HG02852 (cell line): ENCODE results near the gene AMOTL2.

Experiments used
- ATAC-seq: cut with Tn5 transposase; IDR thresholded peaks from one replicate; pipeline ENCODE4 v1.9.1; 2021; ENCODE audit warnings: mild to moderate bottlenecking, moderate library complexity; ENCODE audit not compliant: unreplicated experiment

AMOTL2 gene

DNA sequence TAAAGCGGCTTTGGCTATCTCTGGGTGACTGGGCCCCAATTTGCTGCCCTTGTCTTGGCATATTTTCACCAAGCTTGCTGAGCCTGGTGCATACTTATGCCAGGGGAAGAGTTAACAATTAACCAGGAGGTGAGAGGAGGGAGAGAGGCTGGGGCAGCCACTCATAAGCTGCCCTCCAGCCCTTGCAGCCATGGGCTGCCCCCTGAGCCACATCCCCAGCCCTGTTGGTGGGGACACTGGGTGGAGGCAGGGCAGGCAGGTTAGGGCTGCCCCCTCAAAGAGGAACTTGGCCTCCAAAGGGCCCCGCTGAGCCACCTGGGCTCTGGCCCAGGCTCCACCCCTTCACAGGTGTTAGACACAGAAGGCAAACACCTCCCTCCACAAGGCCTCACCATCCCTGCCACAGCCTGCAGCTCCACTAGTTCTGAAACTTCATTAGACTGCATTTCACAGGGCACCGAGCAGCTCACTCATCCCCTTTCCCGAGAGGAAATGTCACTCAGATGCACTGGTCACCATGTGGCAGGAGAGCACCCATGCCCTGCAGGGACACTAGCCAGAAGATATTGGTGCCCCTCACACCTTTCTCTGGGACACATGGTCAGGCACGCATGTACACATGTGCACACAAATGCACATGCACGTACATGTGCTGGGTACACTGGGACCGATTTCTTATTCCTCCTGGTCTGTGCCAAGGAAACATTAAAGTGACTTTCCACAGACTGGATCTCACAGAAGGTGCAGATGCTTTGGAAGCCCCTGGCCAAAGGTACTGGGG is 20.2 kb downstream of the AMOTL2 start:
- ATAC-seq, result no peak

DNA sequence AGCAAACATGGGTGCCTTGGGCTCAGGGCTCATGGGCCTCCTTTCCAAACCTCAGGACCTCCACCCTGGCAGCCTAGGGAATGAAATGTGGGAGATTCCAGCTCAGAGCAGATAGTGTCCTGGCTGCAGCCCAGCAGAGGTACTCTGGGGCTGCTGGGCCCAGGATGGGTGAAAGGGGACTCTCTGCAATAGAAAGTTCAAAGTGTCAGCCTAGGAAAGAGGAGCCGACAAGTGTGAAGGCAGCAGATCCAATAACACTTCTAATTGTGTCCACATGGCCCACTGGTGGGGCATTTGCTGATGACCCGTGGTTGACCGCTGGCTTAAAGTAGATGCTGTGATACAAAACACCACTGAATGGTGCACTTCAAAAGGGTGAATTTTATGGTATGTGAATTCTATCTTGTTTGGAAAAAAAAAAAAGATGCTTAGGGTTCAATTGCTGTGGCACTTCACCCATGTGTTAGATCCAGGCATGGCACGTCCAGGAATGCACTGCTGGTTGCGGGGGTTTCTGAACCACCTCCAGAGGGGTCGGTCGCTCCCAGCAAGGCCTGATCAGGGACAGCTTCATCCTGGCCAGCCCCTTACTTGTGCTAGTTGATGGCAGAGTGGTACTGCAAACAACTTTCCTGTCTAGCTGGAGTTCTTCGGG is 20.9 kb downstream of the AMOTL2 start:
- ATAC-seq, result no peak

DNA sequence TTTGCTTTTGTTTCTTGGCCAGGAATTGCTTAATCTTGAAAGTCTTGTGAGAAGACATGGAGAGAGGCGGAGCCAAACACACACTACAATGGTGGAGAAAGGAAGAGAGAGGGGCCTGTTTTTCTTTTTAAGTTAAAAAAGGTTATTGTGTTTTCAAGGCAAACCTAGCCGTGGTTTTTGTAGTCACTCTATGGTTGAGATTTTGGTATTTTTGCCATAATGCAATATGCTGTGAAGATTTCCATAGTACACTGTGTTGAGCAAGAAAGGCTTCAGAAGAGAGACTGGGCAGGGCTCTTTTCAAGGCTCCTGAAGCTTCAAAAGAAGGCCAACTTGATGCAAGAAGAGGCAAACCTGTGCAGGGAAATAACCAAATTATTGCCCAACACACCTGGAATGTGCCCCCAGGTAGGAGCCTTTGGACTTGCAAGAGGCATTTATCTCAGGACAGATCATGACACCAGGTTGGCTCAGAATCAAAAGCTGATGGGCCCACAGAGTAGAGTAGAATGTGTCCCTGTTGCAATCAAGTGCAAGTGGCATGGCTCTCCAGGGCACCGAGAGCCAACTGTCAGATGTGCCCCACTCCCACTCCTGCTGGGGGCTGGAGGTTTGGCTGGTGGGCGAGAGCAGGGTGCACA is 22.1 kb downstream of the AMOTL2 start:
- no peak for ATAC-seq

DNA sequence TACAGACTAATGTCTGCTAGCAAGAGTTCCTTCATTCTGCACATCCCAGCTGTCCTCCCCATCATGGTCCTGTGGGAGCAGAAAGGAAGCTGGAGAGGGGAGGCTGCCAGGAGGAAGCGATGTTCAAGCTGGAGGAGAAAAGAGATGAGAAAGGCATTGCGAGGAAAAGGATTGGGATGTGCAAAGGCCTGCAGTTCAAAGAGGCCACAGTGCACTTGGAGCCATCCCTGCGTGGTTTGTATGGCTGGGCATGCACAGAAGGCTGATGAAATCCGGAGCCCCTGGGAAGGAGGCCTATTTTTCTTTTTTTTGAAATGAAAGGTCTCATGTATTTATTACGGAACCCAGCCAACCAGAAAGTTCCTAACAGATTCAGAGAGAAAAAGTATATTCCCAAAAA is 22.8 kb downstream of the AMOTL2 start:
- no peak for ATAC-seq

DNA sequence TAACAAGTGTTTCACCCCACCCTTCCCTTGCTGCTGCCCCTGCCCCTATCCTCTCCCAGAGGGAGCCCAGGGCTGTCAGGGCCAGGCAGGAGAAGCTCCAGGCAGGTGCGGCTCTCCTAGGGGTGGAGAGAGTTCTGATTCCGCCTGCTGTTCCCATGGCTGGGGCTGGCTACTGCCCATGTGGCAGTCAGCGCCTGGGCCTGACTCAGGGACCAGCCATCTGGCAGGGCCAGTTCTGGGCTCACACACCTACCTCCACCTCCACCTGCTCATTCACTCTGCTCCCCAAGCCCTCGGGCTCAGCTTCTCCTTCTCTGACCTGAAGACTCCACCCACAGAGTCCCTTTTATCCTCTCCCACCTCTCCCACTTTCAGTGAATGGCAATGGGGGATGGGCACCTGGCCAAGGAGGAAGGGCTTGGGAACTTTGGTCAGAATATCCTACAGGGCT is 23.4 kb downstream of the AMOTL2 start:
- no peak for ATAC-seq

DNA sequence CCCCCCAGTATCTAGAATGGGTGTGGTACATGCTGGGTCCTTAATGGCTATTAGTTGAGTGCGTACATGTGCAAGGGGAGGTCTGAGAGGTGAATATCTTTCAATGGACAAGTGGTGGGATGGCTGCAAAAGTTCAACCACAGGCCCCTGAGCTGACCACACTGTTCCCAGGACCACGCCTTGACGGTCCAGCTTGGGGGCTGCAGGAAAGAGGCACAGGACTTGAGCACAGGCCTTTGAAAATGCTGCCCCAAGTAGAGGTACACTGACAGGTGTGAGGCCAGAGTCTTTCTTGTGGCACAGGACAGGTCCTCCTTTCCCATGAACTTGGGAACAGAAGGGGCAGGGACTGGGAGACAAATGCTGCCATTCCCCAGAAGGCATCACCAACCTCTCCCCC is 24.0 kb downstream of the AMOTL2 start:
- no peak for ATAC-seq

DNA sequence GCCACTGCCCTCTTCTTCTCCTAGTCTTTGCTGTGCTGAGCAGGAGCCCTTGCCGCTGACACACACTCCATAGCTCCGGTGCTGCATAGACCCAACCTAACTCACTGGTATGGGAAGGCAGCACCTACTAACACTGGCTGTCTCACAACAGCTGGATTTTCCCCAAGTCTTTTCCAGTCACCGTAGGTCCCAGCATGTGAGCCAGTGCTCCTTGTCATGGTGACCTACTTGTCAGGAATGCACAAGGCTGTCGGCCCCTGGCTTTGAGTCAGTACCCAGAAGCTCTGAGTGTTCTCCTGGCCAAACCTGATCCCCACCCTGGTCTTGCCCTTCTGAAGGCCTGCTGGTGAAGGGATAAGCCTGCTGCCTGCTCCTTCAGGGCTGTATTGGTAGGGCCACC is 25.7 kb downstream of the AMOTL2 start:
- ATAC-seq, result no peak

DNA sequence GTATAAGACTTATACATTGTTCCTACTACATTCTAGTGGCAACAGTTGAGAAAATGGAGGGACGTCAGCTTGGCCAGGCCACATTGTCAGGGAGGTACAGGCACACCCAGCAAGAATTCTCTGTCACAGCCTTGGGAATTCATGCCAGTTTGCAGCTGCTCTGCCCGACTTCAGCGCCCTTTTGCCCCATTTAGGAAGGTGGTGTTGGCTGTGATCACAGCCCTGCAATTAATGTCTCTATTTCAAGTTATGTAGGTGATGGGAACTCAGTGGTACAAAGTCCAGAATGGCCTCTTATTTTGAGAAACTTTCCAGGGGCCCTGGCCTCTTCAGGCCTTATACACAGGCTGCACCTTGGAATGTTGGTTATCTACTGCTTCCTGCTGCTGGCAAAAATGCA is 26.7 kb downstream of the AMOTL2 start:
- ATAC-seq, result no peak

DNA sequence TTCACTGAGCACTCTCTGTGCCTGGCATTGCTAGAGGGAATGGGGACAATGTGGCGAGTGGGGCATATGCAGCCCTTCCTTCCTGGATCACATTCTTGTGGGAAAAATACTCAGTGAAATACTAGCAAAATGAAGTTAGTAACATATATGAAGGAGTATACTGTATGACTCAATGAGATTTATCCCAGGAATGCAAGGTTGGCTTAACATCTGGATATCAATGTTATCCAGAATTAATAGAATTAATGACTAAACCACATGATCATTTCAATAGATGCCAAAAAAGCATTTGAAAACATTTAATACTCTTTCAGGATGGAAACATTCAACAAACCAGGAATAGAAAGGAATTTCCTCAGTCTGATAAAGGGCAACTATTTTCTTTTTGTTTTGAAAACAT is 27.5 kb downstream of the AMOTL2 start:
- ATAC-seq, result no peak

DNA sequence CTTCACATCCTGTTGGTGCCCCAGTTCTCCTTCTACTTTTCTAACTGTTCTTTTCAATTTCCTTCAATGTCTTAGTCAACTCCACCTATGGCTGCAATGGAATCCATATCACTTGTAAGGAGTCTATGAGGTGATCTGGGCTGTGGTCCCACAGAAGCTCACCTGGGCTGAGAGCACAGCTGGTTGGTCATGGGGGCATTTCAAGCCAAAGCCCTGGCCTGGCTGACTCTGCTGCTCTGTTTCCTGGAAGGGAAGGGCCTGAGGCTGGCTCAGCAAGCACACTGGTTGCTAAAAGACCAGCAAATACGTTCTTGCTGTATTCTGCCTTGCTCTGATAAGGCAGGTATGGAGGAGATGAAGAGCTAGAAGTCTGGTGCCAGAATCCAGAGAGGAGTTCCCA is 29.0 kb downstream of the AMOTL2 start:
- no peak for ATAC-seq

DNA sequence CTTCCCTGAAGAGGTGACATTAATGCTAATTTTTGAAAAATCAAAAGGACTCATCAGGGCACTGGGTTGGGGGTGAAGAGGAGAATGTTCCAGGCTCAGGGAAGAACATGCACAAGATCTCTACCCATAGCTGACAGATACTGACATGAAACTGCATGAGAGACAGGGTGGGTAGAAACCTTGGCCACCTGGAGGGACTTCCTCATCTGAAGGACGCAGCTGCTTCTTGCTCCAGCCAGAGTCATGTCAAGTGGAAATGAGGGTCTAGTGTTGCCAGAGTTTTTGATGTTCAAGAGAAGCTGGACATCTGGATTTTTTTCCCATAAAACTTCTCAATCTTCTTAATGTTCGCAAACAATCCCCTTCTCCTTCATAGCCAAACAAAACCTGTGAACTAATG is 29.7 kb downstream of the AMOTL2 start:
- ATAC-seq, result no peak

DNA sequence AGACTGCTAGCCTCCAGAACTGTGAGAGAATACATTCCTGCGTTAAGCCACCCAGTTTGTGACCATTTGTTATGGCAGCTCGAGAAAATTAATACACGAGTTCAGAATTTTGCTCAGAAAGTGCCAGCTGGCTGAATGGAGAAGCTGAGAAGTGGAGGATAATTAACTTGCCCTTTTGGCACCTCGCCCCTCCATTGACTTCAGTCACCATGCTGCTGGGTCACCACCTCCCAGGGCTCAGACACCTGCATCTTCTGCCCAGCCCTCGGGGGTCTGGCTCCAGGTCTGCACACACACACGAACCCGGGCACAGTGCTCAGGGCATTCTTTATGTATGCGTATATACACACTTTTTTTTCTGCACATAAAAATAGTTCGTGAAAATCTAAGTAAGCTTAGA is 32.0 kb downstream of the AMOTL2 start:
- no peak for ATAC-seq

DNA sequence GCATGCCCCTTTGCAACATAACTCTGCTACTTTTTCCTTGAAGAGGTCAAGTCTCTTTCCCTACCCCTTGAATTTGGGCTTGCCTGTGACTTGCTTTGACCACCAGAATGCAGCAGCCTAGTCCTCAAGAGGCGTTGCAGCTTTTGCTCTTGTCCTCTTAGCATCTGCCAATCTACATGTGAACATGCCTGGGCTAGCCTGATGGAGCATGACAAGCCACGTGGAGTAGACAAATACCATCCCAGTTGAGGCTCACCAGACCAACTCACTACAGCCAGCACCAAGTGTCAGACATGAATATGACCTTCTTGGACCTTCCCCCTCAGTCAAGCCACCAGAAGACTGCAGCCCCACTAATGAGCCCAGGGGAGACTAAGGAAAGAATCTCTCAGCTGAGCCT is 32.9 kb downstream of the AMOTL2 start:
- no peak for ATAC-seq

DNA sequence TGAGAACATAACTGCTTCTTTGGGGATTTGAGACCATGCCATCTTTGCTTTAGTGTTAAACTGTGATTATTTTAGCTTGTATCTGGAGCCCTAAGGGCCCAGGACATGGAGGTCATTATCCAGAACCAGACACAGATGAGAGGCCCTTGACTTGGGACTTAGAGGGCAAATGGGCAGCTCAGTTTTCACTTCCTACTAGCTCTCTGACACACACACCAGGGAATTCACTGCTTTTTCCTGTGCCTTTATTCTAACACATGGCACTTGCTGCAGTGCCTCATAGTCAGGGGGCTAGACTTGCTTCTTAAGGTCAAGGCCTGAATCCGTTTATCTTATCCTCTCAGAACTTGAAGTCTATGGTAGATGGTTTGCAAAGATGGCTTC is 33.3 kb downstream of the AMOTL2 start:
- no peak for ATAC-seq

DNA sequence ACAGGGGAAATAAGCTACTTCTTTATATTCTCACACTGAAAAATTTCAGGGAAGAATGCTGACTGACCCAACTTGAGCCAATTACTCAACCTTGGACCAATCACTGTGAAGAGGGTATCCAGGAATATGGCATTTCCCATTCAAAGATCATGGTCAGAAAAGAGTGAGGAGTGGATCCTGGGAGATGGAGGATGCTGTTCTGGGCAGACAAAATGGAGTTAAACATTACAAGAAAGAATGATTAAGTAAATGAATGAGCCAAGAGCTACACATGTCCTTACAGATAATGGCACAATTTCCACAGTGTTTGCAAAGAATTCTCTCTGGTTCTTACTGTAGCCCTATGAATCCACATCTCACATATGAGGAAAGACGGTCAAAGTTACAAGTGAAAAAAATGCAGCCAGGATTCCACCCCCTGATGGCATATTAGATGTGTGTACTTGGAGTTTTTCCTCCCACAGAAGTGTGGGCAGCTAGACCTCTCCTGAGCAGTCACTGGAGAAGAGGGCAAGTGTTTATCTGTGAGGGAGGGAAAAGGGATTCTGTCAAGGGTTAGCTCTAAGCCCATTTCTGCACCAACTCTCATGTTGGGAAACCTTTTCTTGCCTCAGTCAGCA is 33.8 kb downstream of the AMOTL2 start:
- ATAC-seq, result no peak

DNA sequence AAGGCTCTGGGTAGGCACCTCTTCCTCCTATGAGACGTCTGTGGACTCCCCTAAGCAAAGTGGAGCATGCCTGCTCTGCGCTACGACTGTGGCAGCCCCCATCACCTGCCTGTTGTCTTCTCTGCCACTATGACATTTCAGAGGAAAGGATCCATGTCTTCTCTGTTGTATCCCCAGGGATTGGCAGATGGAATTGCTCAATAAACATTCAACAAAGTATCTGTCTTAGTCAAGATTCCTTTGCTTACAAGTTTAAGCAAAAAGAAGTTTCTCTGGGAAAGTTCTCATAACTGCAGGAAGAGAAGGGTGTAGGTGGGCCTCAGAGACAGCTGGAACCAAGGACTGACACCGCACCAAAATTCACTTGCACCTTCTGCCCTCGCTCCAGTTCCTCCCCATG is 34.3 kb downstream of the AMOTL2 start:
- no peak for ATAC-seq

DNA sequence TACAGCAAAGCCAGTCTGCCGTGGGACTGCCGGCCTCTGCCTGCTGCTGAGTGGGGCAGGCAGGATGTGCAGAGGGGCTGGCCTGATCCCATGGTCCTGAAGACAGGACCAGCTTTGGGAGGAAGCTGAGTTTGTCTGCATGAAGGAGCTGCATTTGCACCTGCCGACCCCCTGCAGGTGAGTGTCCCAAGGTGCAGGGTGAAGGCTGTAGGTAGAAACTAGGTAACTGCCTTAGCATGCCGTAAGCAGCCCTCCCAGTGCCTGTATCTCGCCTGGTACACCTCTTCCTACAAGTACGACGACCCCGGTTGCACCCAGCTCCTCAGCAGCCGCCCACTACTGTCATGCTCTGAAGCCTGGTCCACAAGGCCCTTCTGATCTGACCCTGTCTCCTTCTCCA is 34.9 kb downstream of the AMOTL2 start:
- no peak for ATAC-seq

DNA sequence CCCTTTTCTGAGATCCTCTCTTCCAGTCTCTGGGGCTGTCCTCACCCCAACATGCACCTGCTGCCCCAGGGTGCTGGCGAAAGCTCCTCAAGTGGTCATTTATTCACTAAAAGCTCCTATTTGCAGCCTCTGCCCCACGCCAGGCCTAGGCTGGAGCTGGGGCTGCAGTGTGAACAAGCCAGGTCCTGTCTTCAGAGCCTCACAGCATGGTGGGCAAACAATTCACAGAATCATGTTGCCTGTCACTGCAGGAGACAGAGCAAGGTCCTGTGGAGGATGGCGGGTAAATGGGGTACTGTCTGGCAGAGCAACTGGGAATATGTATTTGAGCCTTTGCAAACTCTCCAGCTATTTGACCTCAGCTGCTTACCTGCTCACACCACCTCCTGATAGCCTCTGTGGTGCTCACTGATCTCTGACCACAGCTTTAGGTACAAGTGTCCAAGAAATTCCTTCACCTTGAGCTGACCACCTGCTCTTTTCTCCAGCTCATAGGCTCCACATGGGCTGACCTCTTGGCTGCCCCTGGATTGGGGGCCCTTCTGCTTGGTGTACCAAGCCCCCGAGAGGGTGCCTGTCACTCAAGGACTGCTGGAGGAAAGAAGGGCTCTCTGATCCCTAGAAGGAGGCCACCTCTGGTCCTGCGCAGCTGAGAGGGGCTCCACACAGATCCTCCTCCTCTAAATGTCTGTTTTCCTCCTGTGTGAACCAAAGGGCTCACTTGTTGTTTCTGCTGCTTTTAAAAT is 35.6 kb downstream of the AMOTL2 start:
- no peak for ATAC-seq

DNA sequence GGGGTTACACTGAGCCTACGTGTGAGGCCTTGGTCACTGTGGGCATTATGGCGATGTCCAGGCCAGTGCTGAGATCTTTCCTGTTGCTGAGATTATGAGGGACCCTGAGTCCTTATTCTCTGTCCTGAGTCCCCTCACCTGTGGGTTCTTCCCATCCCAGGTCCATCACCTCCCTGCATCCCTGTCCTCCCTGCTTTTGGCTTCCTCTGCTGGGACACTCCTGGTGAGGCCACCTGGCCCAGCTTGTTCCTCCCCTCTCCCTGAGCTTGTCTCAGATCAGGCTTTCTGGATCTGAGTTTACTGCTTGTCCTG is 36.1 kb downstream of the AMOTL2 start:
- ATAC-seq, result no peak

DNA sequence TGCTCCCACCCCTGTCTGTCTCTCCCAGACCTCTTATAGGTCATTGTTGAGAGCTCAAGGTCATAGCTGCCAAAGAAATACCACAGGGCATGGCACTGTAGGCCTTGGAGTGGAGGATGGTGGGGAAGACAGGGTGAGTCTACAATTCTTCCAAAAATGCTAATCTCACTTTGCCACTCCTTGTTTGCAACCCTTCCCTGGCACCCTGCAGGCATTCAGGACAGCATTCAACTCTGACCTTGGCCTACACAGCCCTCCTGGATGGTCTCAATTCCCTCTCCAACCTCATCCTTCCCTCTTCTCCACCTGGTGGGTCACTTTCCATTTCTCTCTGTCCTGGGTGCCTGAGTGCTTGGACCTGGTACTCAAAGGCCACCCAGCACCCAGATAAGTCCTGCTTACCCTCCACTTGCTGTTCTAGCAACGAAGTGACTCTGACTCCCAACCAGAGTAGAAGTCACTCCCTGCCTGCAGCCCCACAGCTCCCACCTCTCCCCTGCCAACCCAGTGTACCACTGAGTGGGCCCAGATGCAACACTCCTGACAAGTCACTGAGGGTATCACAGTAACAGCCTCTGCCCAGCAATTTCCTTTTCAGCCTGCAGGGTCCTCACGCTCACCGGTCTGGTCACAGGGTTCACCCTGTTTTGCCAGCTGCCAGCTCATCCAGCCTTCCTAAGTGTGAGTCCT is 36.6 kb downstream of the AMOTL2 start:
- ATAC-seq, result no peak

DNA sequence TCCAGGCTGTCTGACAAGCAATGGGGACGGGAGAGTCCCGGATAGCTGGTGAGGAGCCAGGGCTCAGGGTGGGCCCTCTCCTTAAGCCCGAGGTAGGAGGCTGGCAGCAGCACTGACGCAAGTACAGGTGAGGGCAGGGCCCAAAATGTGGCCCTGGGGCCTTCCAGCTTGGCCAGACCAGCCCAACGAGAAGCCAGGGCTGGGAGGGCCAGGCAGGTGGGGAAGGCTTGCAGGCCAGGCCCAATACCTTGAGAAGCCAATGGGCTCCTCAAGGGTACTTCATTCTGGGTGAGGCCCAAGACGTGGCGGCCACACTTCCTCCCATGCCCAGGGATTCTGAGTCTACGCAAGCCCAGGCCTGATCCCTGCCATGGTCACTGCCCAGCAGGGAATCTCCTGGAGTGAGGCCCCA is 37.2 kb downstream of the AMOTL2 start:
- ATAC-seq, result no peak
